ENCODE data around the gene SYNGR3.

- TF ChIP-seq CTCF (IDR thresholded peaks at IDR 0.05) (no peak), POLR2A (IDR thresholded peaks at IDR 0.05) (no peak), POLR2AphosphoS5 (IDR thresholded peaks at IDR 0.05) (no peak)
Measured at GRCh38 chr16:2037115-2037514, 47.3 kb downstream of the SYNGR3 start.
